H4 (cell line): Measurements from ENCODE around the gene ZNF485. TPM values are rescaled to one million over a fixed set of nuclear protein-coding genes. Genes with fewer than 3 reads are reported as not detected.
"Not testable (repeated sequence)": the region's sequence is repeated elsewhere in the genome, so short reads cannot be mapped to it uniquely, and the experiment has no call there.

Source experiments
- DNase-seq: peaks from one replicate; pipeline ENCODE4 v3.0.0-alpha.2; 2015; ENCODE audit warnings: low spot score
- total RNA-seq: library from RNA; depleted of rRNA; stranded (reverse); fragments of >200 nt; shearing (Covaris generic); gene quantifications from 2 replicates; pipeline ENCODE4 v1.2.3, GENCODE V29; 2014

Gene ZNF485
- total RNA-seq, 1 experiment from 2014 or later = 3.3 TPM

DNA sequence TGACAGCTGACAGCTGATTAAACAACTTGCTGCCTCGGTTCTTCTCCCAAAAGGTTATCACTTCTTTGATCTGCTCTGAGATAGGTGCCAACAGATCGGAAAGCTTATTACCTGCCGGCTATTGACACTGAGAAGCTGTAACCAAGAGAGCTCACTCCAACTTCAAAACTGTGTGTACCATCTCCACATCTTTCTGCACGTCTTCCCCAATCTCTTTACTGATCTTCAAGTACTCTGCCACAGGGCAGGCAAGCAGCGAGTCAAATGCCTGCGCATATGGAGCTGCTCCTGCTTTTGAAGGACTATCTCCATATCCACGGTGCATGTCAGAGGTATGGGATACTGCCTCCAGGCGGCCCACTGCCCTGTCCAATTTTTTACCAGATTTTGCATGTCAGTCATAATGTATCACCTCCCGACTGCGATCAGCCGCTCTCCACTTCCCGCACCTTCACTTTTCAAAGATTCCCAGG is 352 bp upstream of the ZNF485 start:
- no peak for DNase-seq

DNA sequence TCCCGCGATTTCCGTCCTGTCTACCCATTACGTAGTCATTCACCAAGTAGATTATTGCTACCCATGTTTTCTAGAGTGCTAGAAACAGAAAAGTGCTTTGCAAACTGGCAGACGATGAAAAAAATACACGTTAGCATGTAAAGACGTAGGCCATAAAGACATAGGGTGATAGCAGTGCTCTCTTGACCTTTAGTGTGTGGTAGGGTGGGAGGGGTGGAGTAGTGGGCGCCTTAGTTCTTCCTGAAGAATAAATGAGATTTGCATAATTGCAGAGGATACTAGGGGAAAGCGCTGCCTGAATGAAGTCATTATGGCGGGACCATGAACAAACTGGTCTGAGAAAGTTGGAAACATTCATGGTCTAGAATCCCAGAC is 948 bp downstream of the ZNF485 start:
- DNase-seq = no peak

DNA sequence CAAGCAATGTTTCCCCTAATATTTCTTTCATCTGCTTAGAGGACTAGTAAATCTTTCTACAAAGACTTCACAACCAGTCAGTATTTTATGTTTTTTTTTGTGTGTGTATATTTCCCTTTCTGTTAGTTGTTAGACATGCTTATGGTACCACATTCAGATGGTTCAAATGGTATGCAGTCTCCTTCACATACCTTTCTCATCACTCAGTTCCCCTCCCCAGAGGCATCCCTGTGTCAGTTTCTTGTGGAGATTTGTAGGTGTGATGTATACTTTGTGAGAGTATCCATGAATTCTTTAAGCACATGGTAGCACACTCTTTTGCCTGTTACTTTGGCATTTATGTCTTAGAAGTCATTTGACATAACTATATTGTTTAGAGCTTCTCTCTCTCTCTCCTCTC is 4.4 kb downstream of the ZNF485 start:
- no peak for DNase-seq

DNA sequence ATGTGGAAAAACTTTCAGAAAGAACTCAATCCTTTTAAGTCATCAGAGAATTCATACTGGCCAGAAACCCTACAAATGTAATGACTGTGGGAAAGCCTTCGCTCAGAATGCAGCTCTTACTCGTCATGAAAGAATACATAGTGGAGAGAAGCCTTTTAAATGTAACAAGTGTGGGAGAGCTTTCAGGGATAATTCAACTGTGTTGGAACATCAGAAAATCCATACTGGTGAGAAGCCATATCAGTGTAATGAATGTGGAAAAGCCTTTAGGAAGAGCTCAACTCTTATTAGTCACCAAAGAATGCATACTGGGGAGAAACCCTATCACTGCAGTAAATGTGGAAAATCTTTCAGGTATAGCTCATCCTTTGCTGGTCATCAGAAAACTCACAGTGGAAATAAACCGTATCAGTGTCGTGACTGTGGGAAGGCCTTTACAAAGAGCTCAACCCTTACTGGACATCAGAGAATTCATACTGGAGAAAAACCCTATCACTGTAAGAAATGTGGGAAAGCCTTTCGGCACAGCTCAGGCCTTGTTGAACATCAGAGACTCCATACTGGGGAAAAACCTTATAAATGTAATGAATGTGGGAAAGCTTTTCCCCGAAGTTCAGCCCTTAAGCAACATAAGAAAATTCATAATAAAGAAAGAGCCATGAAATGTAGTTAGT is 10.6 kb downstream of the ZNF485 start:
- DNase-seq = no peak

DNA sequence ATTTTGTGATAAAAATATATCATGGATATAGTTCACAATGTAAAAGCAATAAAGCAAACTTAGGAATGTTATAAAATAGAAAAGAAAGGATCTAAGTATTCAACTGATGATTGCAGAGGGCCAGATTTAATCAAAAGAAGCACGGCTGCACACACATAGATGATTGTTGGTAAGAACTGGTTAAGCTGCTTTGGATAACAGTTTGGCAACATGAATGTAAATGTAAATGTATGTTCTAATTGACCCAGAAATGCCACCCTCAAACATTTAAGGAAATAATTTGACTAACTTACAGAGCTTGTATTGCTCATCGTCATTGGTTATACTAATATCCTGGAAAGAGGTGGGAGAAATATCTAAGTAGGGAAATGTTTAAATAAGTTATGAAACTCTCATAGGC is 13.1 kb downstream of the ZNF485 start:
- no peak for DNase-seq

DNA sequence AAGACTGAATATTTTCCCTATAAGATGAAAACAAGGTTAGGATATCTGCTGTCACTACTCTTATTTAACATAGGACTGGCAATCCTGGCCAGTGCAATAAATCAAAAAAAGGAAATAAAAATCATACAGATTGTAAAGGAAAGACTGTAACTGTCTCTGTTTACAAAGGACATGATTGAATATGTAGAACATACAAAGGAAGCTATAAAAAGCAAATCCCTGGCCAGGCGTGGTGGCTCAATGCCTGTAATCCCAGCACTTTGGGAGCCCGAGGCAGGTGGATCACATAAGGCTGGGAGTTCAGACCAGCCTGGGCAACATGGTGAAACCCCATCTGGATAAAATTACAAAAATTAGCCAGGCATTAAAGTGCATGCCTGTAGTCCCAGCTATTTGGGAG is 15.8 kb downstream of the ZNF485 start:
- no peak for DNase-seq

DNA sequence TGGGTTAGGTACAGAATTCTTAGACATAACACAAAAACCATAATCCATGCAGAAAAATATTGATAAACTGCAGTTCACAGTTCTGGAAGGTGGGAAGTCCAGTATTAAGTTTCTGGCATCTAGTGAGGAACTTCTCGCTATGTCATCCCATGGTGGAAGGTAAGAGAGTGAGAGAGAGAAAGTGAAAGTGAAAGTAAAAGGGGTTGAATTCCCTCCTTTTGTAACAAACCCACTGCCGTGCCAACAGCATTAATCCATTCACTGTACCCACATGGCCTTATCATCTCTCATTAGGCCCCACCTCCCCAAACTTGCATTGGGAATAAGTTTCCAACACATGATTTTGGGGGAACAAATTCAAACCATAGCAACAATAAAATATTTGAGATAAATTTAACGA is 17.1 kb downstream of the ZNF485 start:
- peak; percentile 57 for DNase-seq

DNA sequence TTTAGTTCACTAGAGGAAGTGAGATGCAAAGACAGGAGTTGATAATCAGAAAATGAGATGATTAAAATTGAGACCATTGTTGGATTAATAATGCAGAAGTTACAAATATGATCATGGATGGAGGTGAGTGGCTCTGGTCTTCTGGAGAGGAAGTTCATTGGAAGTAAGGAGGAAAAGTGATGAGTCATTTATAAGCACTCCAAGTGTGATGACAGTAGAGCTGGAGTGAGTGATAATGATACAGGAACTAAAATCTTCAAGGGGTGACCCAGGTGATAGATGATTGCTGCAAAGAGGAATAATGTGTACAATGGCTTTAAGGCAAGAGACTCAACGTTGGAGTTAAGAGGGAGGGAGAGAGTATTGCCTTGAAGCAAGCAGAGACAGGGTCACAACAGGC is 21.7 kb downstream of the ZNF485 start:
- DNase-seq = no peak

DNA sequence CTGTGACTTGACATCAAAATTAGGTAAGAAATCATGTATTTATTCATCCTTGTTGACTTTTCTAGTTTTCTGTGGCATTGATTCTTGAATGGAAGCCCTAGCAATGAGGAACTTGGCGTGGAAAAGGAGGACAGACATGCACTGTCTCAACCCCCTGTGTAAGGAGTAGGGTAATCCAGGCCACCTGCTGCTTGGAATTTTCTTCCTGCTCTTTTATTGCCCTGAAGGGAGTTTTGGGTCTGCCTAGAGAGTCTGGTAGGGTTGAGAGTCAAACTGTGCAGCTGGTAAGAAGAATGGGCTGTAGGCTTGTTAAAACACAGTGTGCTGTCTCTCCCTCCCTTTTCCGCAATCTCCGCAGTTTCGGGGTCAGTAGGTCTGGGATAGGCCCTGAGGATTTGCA is 22.7 kb downstream of the ZNF485 start:
- DNase-seq = no peak

DNA sequence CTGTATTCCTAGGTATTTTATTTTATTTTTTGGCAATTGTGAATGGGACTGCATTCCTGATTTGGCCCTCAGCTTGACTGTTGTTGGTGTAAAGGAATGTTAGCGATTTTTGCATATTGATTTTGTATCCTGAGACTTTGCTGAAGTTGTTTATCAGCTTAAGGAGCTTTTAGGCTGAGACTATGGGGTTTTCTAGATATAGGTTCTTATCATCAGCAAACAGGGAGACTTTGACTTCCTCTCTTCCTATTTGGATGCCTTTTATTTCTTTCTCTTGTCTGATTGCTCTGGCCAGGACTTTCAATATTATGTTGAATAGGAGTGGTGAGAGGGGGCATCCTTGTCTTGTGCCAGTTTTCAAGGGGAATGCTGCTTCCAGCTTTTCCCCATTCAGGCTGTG is 29.6 kb downstream of the ZNF485 start:
- not testable (repeated sequence) for DNase-seq

DNA sequence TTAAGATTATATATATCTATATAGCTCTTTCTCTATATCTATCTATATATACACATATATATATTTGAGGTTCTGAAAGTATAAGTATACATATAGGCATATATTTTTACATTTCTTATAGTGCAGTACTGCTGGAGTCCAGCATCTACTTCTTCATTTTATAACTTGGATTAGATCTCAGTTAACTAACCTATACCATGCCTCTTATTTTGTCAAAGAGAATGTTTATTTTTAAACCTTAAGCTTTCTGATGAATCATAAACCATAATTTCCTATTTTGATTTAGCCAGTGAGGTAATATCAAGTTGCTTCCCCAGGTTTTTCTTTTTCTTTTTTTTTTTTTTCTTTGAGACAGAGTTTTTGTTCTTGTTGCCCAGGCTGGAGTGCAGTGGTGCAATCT is 34.4 kb downstream of the ZNF485 start:
- DNase-seq = no peak

DNA sequence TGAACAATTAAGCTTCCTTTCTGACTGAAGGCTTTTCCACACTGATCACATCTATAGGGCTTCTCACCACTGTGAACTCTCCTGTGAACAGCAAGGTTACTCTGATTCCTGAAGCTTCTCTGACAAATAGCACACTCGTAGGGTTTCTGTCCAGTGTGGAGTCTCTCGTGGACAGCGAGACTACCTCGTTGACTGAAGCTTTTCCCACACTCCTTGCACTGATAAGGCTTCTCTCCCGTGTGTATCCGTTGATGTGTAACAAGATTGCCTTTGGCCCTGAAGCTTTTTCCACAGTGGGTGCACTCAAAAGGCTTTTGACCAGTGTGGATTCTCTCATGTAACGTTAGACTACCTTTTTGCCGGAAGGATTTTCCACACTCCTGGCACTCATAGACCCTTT is 38.0 kb downstream of the ZNF485 start:
- peak; percentile 28 for DNase-seq

DNA sequence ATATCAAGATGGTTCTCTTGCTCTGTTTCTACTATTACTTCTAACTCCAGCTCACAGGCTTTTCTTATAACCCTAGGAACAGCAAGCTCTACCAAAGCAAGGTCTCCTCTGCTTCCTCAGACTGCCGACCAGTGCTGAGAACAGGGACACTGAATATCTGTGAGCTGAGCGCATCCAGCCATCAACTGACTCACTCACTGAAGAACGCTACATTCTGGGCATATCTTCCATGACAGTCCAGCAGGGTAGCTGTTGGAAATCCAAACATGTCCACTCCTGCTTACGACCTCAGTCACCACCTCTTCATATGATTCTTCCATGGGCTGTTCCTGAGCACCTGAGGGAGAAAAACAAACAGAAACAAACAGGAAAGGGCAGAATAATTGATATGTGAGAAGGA is 39.6 kb downstream of the ZNF485 start:
- no peak for DNase-seq

DNA sequence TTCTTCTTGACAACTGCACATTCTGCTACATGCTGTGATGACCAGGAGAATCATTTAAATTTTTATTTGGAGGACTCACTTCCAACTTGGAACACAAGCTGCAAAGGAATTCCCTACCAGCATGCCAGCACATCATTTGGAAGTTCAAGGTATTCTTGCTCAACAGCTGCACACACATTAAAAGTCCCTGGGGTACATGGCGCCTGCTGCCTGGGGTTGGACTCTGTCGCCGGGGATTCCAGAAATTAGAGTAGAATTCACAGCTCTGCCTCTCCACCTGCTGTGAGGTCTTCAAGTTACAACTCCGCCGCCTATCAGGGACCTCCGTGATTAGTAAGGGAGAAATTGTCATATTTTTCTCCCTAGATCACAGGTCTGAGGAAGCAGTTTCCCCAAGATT is 41.3 kb downstream of the ZNF485 start:
- no peak for DNase-seq

DNA sequence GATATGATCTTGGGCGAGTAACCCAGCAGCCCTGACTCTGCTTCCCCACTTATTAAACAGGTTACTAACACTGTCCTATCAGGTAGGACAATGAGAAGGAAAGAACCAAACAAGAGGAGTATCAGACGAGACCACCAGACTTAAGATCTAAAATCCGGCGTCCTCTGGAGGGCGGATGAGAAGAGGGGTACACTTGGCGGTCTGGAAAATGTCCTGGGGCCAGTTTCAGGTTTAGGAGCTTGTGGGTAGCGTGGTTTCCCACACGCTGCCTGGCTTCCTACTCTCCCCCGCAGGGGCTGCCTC is 41.8 kb downstream of the ZNF485 start:
- no peak for DNase-seq

DNA sequence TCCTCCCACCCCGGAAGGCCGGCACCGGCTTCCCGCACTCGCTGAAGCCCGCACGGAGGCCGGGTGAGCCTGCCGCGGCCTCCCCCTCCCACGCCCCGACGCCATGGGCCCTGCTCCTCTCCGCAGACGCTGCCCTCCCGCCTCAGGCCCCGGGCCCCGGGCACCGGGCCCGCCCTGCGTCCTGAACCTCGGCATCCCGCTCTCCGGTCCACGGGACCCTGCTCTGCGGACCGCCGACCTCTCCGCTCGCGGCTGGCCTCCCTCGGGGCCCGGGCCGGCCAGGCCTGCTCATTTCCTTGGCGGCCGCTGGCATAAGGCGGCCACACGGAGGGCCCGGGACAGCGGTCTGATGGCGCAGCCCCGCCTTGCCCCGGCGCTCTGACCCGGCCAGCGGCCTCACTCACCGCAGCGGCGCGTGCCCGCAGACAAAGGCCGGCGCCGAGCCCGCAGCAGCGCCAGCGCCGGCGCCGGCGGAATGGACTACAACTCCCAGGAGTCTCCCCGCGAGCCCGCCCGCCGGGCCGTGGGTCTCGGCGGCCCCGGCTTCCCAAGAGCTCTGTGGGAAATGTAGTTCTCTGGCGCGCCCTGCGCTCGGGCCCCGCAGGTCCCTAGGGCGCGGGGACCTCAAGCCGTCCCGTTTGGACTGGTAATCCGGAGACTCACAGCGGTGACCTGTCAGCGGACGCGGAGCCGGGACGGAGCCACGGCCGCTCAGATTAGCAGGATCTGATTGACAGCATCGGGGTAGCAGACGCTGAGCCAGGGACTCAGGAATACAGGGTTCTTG is 42.4 kb downstream of the ZNF485 start, which contains the start of gene ZNF32:
Gene ZNF32 (minus strand): TSS at position 484 of the 787 bp plus-strand sequence. CDS start 2,748 bp downstream, outside the sequence.
- peak; percentile 48 for DNase-seq

DNA sequence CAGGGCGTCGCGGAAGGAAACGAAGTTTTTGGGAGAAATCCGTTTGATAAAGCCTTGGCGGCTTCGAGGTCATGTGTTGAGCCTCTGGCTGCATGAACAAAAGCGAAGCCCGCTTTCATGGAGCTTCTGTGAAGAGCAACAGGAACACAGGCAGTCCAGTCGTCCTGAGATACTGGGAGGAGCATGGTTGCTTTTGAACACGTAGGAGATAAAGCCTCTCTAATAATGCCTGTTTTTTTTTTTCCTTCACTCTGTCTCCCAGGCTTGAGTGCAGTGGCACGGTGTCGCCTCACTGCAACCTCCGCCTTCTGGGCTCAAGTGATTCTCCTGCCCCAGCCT is 42.9 kb downstream of the ZNF485 start:
- no peak for DNase-seq

DNA sequence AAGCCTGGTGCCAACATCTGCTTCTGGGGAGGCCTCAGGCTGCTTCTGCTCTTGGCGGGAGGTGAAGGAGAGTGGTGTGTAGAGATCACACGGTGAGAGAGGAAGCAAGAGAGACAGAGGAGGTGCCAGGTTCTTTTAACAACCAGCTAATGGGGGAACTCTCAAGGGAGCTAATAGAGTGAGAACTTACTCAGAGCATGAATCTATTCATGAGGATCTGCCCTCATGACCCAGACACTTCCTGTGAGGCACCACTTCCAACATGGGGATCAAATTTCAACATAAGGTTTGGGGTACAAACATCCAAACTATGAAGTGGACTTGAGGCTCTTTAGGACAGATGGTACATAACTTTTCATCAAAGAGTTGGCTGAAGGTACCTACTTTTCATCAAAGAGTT is 47.5 kb downstream of the ZNF485 start:
- no peak for DNase-seq

DNA sequence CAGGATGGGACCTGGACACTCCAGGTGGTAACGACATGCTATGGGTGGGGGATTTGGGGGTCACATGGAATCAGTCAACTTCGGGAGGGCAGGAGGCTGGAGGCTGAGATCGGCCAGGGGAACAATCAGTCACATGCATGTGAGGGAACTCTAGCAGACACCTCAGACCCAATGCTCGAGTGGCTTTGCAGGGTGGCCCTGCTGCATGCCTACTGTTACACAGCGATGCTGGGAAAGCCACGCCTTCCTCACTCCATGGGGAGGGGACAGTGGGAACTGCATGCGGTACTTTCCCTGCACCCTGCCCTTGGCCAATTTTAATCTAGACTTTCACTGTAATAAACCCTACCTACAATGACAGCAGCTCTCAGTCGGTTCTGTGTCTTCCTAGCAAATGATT is 49.1 kb downstream of the ZNF485 start:
- no peak for DNase-seq

DNA sequence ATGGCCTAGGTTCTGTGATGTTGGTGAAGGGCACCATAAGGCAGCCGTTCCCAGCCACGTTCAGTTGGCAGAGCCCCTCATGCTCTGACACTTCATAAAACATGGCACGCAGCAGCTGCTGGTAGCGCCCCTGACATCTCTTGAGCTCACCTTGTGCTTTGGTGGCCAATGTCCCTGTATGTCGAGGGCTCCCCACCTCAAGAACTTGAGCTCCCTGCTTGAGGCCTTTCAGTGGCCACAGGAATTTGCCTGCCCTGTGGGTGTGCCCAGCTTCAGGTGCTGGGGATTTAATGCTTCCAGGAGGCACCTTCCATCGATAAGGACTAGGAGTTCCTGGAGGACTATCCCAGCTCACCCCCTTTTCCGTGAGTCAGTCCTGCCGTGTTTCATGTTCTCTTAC is 52.0 kb downstream of the ZNF485 start:
- no peak for DNase-seq

DNA sequence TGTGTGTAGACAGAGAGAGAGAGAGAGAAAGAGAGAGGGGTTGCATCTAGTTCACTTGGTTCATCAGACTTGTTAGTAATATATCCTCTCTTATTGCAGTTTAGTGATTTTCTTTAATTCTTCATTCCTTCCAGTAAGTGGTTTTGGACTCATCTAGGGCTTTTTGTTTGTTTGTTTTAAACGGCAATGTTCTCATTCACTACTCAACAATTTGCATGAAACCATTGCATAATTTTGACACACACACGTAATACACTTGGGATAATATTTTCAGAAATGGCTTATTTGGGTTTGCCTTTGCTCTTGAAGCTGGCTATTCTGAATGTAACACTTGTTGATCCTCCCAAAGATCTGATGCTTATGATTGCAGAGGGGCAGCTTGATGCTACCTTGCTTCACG is 58.8 kb downstream of the ZNF485 start:
- no peak for DNase-seq

DNA sequence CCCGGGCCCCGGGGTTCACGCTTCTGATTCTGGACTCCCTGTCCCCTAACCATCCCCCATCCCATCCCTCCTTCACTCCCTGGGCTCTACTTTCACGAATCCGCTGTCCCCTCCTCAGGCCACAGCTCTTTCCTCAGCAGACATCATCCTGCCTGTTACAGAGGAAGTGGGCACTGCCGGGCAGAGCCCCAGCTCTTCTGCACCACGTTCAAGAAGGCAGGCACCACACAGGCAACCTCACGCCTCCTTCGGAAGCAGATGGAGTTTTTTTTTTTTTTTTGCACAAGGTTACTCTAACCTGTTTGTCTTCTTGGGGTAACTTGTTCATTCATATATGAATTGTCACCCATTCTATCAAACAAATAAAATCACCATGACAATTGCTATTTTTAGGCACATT is 60.3 kb downstream of the ZNF485 start:
- DNase-seq = no peak

DNA sequence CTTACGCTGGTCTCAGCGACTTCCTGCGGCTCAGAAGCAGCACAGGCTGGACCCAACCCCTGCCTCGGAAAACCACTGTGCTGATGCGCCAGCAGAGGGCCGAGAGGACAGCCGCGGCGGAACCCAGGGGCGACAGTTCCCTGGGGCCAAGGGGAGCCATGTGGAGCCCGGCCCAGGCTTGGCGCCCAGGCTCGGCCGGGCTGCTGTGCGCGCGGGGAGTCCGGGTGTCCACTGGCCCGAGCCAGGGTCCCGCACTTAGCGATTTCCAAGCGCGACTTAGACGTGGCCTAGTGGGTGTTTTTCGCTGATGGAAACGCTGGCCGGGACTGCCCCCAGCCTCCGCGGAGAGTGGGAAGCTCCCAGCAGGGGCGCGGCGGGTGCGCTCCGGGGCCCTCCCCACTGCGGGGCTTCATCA is 61.1 kb downstream of the ZNF485 start:
- DNase-seq = no peak
